Panc1 (cell line): Measurements from ENCODE around the gene ZSCAN23. TPM values are rescaled to one million over a fixed set of nuclear protein-coding genes. Genes with fewer than 3 reads are reported as not detected.

Experiments
- ATAC-seq: fragments of 200-7000 bp; cut with Tn5 transposase; 2 replicates; pipeline ENCODE4 v1.9.1; 2020; ENCODE audit warnings: mild to moderate bottlenecking, moderate library complexity
- BruUV-seq: library from RNA; stranded (reverse); fragments of 400-500 nt; replicated peaks from 2 replicates; lab custom pipeline; 2021; lab: Mats Ljungman, UMichigan
- CTCF ChIA-PET: fragments of 300-600 bp; sonication (Branson Sonifier 250); formaldehyde crosslinking; loops from one replicate; lab custom pipeline; 2022; ENCODE audit warnings: antibody characterized with exemption; lab: Charles Lee
- POLR2A ChIA-PET: fragments of 300-600 bp; sonication (Branson Sonifier 250); formaldehyde crosslinking; loops from one replicate; lab custom pipeline; 2022; ENCODE audit warnings: antibody characterized with exemption; lab: Charles Lee
- DNase-seq: peaks from one replicate; pipeline ENCODE4 v3.0.0-alpha.2; 2010; ENCODE audit warnings: low read depth, low spot score
- H3K27ac ChIP-seq: 2 replicates; pipeline ENCODE4 v1.5.1; 2011; ENCODE audit warnings: mild to moderate bottlenecking, low read length, inconsistent platforms
- H3K27me3 ChIP-seq: fragments of 200-500 bp; sonication (Bioruptor generic); 2 replicates; pipeline ENCODE4 v1.6.0; 2014; ENCODE audit warnings: low read length, inconsistent platforms; ENCODE audit not compliant: control insufficient read depth, insufficient read depth
- H3K36me3 ChIP-seq: fragments of 200-500 bp; sonication (Bioruptor generic); 2 replicates; pipeline ENCODE4 v1.5.1; 2014; ENCODE audit warnings: inconsistent platforms, mild to moderate bottlenecking, low read length, moderate library complexity; ENCODE audit not compliant: control insufficient read depth, insufficient read depth
- H3K4me1 ChIP-seq: 2 replicates; pipeline ENCODE4 v1.5.1; 2011; ENCODE audit warnings: inconsistent platforms, mild to moderate bottlenecking, low read length, moderate library complexity; ENCODE audit not compliant: control insufficient read depth, insufficient read depth
- H3K4me3 ChIP-seq, 2 experiments: 2 replicates each; pipeline ENCODE4 v1.5.1; 2011 to 2012; ENCODE audit warnings: low read depth in 2 of 2, low read length in 2 of 2, mild to moderate bottlenecking in 2 of 2, inconsistent platforms in 1 of 2, moderate library complexity in 1 of 2
- H3K9me3 ChIP-seq: fragments of 200-500 bp; sonication (Bioruptor generic); 2 replicates; pipeline ENCODE4 v1.5.1; 2014; ENCODE audit warnings: low read depth, mild to moderate bottlenecking, inconsistent platforms, low read length, moderate library complexity; ENCODE audit not compliant: control insufficient read depth, insufficient read depth
- CTCF ChIP-seq: fragments of 450-650 bp; IDR thresholded peaks from 2 replicates; pipeline ENCODE4 v1.5.1; 2017; ENCODE audit warnings: mild to moderate bottlenecking
- POLR2AphosphoS5 ChIP-seq: IDR thresholded peaks from 2 replicates; pipeline ENCODE4 v1.6.1; 2012; ENCODE audit warnings: mild to moderate bottlenecking, low read depth, low read length, moderate library complexity
- SIN3A ChIP-seq: IDR thresholded peaks from 2 replicates; pipeline ENCODE4 v1.6.1; 2012; ENCODE audit warnings: low read depth, mild to moderate bottlenecking, low read length, moderate library complexity, borderline replicate concordance; ENCODE audit not compliant: insufficient read depth
- TCF7L2 ChIP-seq: IDR thresholded peaks from 2 replicates; pipeline ENCODE4 v1.6.1; 2011; ENCODE audit warnings: mild to moderate bottlenecking, low read depth, low read length, inconsistent platforms
- in situ Hi-C: cut with HindIII; loops from 2 replicates; pipeline ENCODE4 v1.10.0; 2016; ENCODE audit warnings: low sequenced_read_pairs, low pct_unique_long_range_greater_than_20kb
- intact Hi-C: fragments of 100-400 bp; cut with micrococcal nuclease; formaldehyde crosslinking; loops from one replicate; pipeline ENCODE4 v1.10.0; 2022; ENCODE audit not compliant: unreplicated experiment
- total RNA-seq: library from RNA; stranded (reverse); gene quantifications from one replicate; pipeline ENCODE4 v1.2.1, GENCODE V29; 2021; ENCODE audit not compliant: unreplicated experiment
- TF ChIP-seq, protein P1 (sequence below), 2 experiments: IDR thresholded peaks; 2 replicates each; pipeline ENCODE4 v1.6.1; 2011 to 2012; ENCODE audit warnings: low read depth in 2 of 2, control low read depth in 1 of 2, low read length in 1 of 2, mild to moderate bottlenecking in 1 of 2, moderate library complexity in 1 of 2; ENCODE audit not compliant: insufficient read depth in 1 of 2

Gene ZSCAN23
- total RNA-seq, 1 experiment from 2014 or later = 1.6 TPM

GRCh38 chr6:28462401-28462800, 19.1 kb upstream of the ZSCAN23 start:
- no TSS peak for BruUV-seq

GRCh38 chr6:28458568-28458967, 15.3 kb upstream of the ZSCAN23 start:
- CTCF ChIA-PET = no interaction called here
- DNase-seq (no peak), ATAC-seq (no peak)
- POLR2A ChIA-PET = no interaction called here
- intact Hi-C loops = no loop called here
- Histone ChIP-seq H3K9me3 (no peaks in the 10 kb centered on the region), H3K27me3 (peaks cover 27% of the 10 kb centered on the region), H3K27ac (no peak overlapping the region), H3K36me3 (no peaks in the 10 kb centered on the region), H3K4me1 (no peaks in the 10 kb centered on the region), H3K4me3 (no peak overlapping the region)
- TF ChIP-seq, protein P1, sequence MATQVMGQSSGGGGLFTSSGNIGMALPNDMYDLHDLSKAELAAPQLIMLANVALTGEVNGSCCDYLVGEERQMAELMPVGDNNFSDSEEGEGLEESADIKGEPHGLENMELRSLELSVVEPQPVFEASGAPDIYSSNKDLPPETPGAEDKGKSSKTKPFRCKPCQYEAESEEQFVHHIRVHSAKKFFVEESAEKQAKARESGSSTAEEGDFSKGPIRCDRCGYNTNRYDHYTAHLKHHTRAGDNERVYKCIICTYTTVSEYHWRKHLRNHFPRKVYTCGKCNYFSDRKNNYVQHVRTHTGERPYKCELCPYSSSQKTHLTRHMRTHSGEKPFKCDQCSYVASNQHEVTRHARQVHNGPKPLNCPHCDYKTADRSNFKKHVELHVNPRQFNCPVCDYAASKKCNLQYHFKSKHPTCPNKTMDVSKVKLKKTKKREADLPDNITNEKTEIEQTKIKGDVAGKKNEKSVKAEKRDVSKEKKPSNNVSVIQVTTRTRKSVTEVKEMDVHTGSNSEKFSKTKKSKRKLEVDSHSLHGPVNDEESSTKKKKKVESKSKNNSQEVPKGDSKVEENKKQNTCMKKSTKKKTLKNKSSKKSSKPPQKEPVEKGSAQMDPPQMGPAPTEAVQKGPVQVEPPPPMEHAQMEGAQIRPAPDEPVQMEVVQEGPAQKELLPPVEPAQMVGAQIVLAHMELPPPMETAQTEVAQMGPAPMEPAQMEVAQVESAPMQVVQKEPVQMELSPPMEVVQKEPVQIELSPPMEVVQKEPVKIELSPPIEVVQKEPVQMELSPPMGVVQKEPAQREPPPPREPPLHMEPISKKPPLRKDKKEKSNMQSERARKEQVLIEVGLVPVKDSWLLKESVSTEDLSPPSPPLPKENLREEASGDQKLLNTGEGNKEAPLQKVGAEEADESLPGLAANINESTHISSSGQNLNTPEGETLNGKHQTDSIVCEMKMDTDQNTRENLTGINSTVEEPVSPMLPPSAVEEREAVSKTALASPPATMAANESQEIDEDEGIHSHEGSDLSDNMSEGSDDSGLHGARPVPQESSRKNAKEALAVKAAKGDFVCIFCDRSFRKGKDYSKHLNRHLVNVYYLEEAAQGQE (IDR thresholded peaks at IDR 0.05; ENCODE audit: insufficient read depth in 1 of 2, low read depth in 2 of 2, low read length in 1 of 2) = no peak
- no peak for TF ChIP-seq POLR2AphosphoS5
- no TSS peak for BruUV-seq
- in situ Hi-C loops = no loop called here

More at GRCh38 chr6:28462401-28462800, 19.1 kb upstream of the ZSCAN23 start:
- ChIA-PET CTCF (no interaction called here), POLR2A (no interaction called here)
- DNase-seq = no peak
- H3K27me3 ChIP-seq = peaks cover 15% of the 10 kb centered on the region
- intact Hi-C loops (no loop called here), in situ Hi-C loops (no loop called here)
- H3K27ac ChIP-seq = no peak overlapping the region
- H3K9me3 ChIP-seq = no peaks in the 10 kb centered on the region
- H3K36me3 ChIP-seq = no peaks in the 10 kb centered on the region
- TF ChIP-seq POLR2AphosphoS5 (no peak), TCF7L2 (no peak), SIN3A (no peak), CTCF (no peak)
- TF ChIP-seq, protein P1 (IDR thresholded peaks at IDR 0.05; ENCODE audit: insufficient read depth in 1 of 2, low read depth in 2 of 2, low read length in 1 of 2) = no peak
- no peak for ATAC-seq
- no peak overlapping the region for H3K4me3 ChIP-seq
- H3K4me1 ChIP-seq = no peaks in the 10 kb centered on the region
